ENCODE measurements around the gene LETM1.

DNA sequence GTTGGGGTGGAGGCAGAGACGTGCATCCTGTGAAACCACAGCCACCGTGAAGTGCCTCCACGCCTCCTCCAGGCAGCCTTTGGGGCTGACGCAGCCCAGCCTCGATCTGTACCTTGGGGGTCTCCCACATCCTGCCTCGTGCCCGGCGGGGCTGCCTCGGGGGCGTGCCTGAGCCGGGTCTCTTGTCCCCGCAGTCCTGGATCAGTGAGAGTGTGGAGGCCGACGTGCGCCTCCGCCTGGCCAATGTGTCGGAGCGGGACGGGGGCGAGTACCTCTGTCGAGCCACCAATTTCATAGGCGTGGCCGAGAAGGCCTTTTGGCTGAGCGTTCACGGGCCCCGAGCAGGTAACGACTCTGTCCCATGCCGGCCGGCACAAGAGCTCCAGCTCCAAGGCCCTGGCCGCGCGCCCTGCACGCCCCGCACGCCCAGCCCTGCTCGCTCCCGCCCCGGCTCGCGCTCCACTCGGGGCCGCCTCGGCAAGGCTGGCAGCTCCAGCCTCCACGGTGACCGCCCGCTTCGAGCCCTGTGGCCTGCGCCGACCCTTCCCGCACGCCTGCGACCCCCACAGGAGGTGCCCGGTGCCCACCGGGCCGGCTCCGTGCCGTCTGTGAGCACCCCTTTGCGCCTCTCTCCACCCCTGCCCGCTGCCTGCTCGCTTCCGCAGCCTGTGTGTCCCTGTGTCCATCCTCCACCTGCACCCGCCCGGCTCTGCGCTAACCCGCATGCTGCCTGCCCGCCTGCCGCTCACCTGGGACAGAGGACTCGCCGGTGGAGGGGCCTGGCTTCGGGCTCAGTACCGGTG is 53.0 kb downstream of the LETM1 start:
- TF ChIP-seq, protein P1, sequence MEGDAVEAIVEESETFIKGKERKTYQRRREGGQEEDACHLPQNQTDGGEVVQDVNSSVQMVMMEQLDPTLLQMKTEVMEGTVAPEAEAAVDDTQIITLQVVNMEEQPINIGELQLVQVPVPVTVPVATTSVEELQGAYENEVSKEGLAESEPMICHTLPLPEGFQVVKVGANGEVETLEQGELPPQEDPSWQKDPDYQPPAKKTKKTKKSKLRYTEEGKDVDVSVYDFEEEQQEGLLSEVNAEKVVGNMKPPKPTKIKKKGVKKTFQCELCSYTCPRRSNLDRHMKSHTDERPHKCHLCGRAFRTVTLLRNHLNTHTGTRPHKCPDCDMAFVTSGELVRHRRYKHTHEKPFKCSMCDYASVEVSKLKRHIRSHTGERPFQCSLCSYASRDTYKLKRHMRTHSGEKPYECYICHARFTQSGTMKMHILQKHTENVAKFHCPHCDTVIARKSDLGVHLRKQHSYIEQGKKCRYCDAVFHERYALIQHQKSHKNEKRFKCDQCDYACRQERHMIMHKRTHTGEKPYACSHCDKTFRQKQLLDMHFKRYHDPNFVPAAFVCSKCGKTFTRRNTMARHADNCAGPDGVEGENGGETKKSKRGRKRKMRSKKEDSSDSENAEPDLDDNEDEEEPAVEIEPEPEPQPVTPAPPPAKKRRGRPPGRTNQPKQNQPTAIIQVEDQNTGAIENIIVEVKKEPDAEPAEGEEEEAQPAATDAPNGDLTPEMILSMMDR (IDR thresholded peaks at IDR 0.05): no peak
- no peak for TF ChIP-seq POLR2AphosphoS5 (IDR thresholded peaks at IDR 0.05)
- no peak for TF ChIP-seq POLR2A (IDR thresholded peaks at IDR 0.05)
